ENCODE data around the gene BCL2L12. TPM values are rescaled to one million over a fixed set of nuclear protein-coding genes. Genes with fewer than 3 reads are reported as not detected.

The BCL2L12 gene
- total RNA-seq, 5 donors from 2014 or later (not counting 1 experiment from before 2014, with no cell fraction given) = 15.6 to 26.6 (median 24.1) TPM

DNA sequence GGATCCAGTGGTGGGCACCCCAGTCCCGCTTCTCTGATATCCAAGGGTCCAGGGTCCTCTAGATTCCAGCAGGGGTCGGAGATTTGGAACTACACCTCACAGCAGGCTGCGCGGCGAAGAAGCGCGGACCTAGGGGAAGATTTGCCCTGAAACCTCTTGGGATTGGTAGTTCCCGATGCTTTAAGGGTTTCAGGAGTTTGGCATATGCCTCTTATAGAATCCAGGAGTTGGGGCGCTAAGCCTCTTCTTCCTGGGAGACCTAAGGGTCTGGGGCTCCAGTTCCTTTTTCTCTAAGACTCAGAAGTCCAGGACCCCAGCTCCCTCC lies 349 bp downstream of the BCL2L12 start:
- no peaks in the 10 kb centered on the region for H3K9me3 ChIP-seq
- peak in 2 of 4 experiments; percentile 0 to 13 for ATAC-seq (replicated peaks in 1 of 4)
- no peaks in the 10 kb centered on the region for H3K27me3 ChIP-seq (replicated peaks in 1 of 2; ENCODE audit: control insufficient read depth in 2 of 2, extremely low read depth in 1 of 2, insufficient read depth in 2 of 2, low read length in 1 of 2)
- H3K4me3 Mint-ChIP-seq = peak overlapping the region; percentile 93 to 100 (median 99)
- no peaks in the 10 kb centered on the region for H3K27me3 Mint-ChIP-seq
- peaks cover 4 to 43% of the 10 kb centered on the region in 2 experiments for H3K4me1 ChIP-seq (ENCODE audit: control insufficient read depth in 1 of 2, extremely low read depth in 1 of 2, insufficient read depth in 2 of 2, low read length in 2 of 2)
- peaks cover 7 to 26% of the 10 kb centered on the region in 2 donors for H3K36me3 ChIP-seq (ENCODE audit: control insufficient read depth in 2 of 2, extremely low read depth in 1 of 2, insufficient read depth in 1 of 2, low read length in 1 of 2)
- peak in 1 of 35 experiments; percentile 14 for DNase-seq
- peaks cover 35 to 48% (median 37%) of the 10 kb centered on the region in 3 donors for H3K4me1 Mint-ChIP-seq
- ChIA-PET CTCF (interaction anchor here in 1 of 2 donors (1.0 to 3.2 kb wide), 4 partner anchors 11 to 26 kb away, joined by 3 to 30 read pairs (median 5); partner anchors contain the start of genes RRAS and SCAF1), POLR2A (no interaction called here)
- peaks cover 4% of the 10 kb centered on the region for H3K36me3 Mint-ChIP-seq
- 0% methylated on average over 2 of the region's 9 CpGs for WGBS (ENCODE audit: insufficient coverage)
- peak overlapping the region; percentile 93 for H3K4me3 ChIP-seq (ENCODE audit: control insufficient read depth in 1 of 2, extremely low read depth in 1 of 2, low read length in 1 of 2)
- peak overlapping the region; percentile 78 for H3K27ac ChIP-seq (ENCODE audit: low read length)
- H3K9me3 Mint-ChIP-seq = no peaks in the 10 kb centered on the region
- H3K27ac Mint-ChIP-seq = peak overlapping the region; percentile 100

DNA sequence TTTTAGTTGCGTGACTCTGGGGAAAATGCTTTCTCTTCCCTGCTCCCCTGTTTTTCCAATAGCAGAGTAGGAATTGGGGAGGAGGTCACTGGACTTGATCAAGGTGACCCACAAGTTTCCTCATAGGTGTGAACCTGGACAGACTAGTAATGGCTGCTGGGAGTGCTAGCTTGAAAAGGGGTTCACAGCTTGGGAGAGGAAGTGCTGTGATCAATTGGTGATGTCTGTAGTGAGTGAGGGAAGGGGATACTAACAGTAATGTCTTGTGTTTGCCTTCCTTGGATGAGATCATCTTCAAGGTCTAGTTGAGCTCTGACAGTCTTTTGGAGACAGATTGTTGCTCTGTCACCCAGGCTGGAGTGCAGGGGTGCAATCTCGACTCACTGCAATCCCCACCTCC lies 1.7 kb downstream of the BCL2L12 start:
- POLR2A ChIA-PET = no interaction called here
- Histone ChIP-seq H3K27me3 (replicated peaks in 1 of 2; ENCODE audit: control insufficient read depth in 2 of 2, extremely low read depth in 1 of 2, insufficient read depth in 2 of 2, low read length in 1 of 2) (no peaks in the 10 kb centered on the region), H3K9me3 (no peaks in the 10 kb centered on the region), H3K36me3 (ENCODE audit: control insufficient read depth in 2 of 2, extremely low read depth in 1 of 2, insufficient read depth in 1 of 2, low read length in 1 of 2) (peaks cover 11 to 14% of the 10 kb centered on the region in 2 donors), H3K27ac (ENCODE audit: low read length) (no peak overlapping the region), H3K4me3 (ENCODE audit: control insufficient read depth in 1 of 2, extremely low read depth in 1 of 2, low read length in 1 of 2) (no peak overlapping the region), H3K4me1 (ENCODE audit: control insufficient read depth in 1 of 2, extremely low read depth in 1 of 2, insufficient read depth in 2 of 2, low read length in 2 of 2) (peaks cover 4 to 39% of the 10 kb centered on the region in 2 experiments)
- Mint-ChIP-seq H3K27ac (peak overlapping the region in 1 of 2 donors; percentile 55), H3K4me3 (peak overlapping the region; percentile 93 to 100 (median 99)), H3K36me3 (peaks cover 4% of the 10 kb centered on the region), H3K27me3 (no peaks in the 10 kb centered on the region), H3K9me3 (no peaks in the 10 kb centered on the region), H3K4me1 (peaks cover 39 to 48% (median 44%) of the 10 kb centered on the region in 3 donors)
- no peak for ATAC-seq (replicated peaks in 1 of 4)
- WGBS (ENCODE audit: insufficient coverage) = 100% methylated on average over 1 of the region's 2 CpGs
- no peak for DNase-seq
- CTCF ChIA-PET = interaction anchor here in 1 of 2 donors (0.6 to 1.1 kb wide), 2 partner anchors 9 to 13 kb away, joined by 3 to 5 read pairs; partner anchors contain the start of gene PRMT1

DNA sequence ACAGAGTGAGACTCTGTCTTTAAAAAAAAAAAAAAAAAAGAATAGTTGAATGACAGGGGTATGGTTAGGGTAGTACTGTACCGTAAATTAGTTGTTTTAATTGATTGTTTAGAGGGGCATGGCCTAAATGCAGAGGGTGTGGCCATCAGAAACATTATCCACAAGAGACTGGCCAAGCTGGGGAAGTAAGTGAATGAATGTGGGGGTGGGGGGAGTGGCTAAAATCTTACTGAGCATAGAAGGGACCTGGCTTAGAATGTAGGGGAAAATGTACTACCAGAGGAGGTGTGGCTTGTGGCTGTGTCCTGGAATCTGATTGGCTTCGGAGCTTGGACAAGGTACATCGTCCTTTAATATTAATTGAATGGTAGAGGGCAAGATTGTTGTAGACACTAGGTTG lies 3.8 kb downstream of the BCL2L12 start:
- ATAC-seq (replicated peaks in 1 of 4) = no peak
- H3K4me3 Mint-ChIP-seq = no peak overlapping the region
- no peak overlapping the region for H3K27ac Mint-ChIP-seq
- ChIA-PET POLR2A (no interaction called here), CTCF (no interaction called here)
- H3K4me1 Mint-ChIP-seq = peaks cover 20 to 35% (median 34%) of the 10 kb centered on the region in 3 donors
- no peak for DNase-seq
- no peaks in the 10 kb centered on the region for H3K27me3 ChIP-seq (replicated peaks in 1 of 2; ENCODE audit: control insufficient read depth in 2 of 2, extremely low read depth in 1 of 2, insufficient read depth in 2 of 2, low read length in 1 of 2)
- H3K36me3 Mint-ChIP-seq = peaks cover 4% of the 10 kb centered on the region
- H3K36me3 ChIP-seq (ENCODE audit: control insufficient read depth in 2 of 2, extremely low read depth in 1 of 2, insufficient read depth in 1 of 2, low read length in 1 of 2) = peaks cover 4% of the 10 kb centered on the region in 2 donors
- no peaks in the 10 kb centered on the region for H3K27me3 Mint-ChIP-seq
- no peaks in the 10 kb centered on the region for H3K9me3 ChIP-seq
- 97% methylated on average over 3 of the region's 3 CpGs for WGBS (ENCODE audit: insufficient coverage)
- H3K4me3 ChIP-seq (ENCODE audit: control insufficient read depth in 1 of 2, extremely low read depth in 1 of 2, low read length in 1 of 2) = no peak overlapping the region
- no peaks in the 10 kb centered on the region for H3K9me3 Mint-ChIP-seq
- H3K27ac ChIP-seq (ENCODE audit: low read length) = no peak overlapping the region
- peaks cover 4 to 21% of the 10 kb centered on the region in 2 experiments for H3K4me1 ChIP-seq (ENCODE audit: control insufficient read depth in 1 of 2, extremely low read depth in 1 of 2, insufficient read depth in 2 of 2, low read length in 2 of 2)

DNA sequence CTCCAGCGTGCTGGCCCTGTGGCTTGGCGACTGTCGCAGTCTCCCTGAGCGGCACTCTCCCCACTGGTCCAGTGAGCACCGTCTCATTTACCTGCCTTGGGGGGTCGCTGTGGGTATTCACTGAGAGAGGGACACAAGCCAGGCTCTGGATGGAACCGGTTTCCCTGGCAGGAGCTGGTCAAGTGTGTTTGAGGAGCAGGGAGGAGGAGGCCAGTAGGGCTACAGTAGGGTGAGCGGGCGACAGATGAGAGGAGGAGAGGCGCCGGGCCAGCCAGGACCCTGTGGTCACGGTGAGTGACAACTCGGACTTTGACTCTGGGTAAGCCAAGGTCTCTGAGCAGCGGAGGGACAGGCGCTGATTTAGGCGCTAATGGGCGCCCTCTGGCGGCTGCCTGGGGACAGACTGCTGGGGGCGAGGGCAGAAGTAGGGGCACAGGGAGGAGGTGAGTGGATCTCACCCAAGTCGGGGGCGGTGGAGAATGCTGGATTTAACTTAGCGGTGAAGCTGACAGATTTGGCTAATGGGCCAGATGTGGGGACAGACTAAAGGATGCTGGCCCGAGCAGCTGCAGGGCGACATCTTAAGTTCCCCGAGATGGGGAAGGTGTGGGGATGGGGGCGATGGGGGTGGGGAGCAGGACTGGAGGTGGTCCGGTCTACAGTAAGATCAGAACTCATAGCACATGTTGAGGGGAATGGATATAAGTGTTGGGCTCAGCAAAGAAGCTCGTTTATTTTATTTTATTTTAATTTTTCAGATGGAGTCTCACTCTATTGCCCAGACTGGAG lies 6.6 kb downstream of the BCL2L12 start:
- CTCF ChIA-PET = interaction anchor here (0.6 to 1.5 kb wide), 2 partner anchors 166 to 167 kb away, joined by 4 to 6 read pairs; no protein-coding TSS in a partner anchor
- Histone ChIP-seq H3K9me3 (no peaks in the 10 kb centered on the region), H3K4me3 (ENCODE audit: control insufficient read depth in 1 of 2, extremely low read depth in 1 of 2, low read length in 1 of 2) (no peak overlapping the region), H3K36me3 (ENCODE audit: control insufficient read depth in 2 of 2, extremely low read depth in 1 of 2, insufficient read depth in 1 of 2, low read length in 1 of 2) (peaks cover 4% of the 10 kb centered on the region in 2 donors), H3K27me3 (replicated peaks in 1 of 2; ENCODE audit: control insufficient read depth in 2 of 2, extremely low read depth in 1 of 2, insufficient read depth in 2 of 2, low read length in 1 of 2) (no peaks in the 10 kb centered on the region), H3K4me1 (ENCODE audit: control insufficient read depth in 1 of 2, extremely low read depth in 1 of 2, insufficient read depth in 2 of 2, low read length in 2 of 2) (peaks cover 0 to 16% of the 10 kb centered on the region in 2 experiments), H3K27ac (ENCODE audit: low read length) (no peak overlapping the region)
- no peaks in the 10 kb centered on the region for H3K9me3 Mint-ChIP-seq
- no peak for ATAC-seq (replicated peaks in 1 of 4)
- 40% methylated on average over 26 of the region's 28 CpGs for WGBS (ENCODE audit: insufficient coverage)
- POLR2A ChIA-PET = no interaction called here
- H3K27me3 Mint-ChIP-seq = no peaks in the 10 kb centered on the region
- H3K27ac Mint-ChIP-seq = peak overlapping the region; percentile 29 to 48
- H3K4me1 Mint-ChIP-seq = peaks cover 17 to 23% (median 22%) of the 10 kb centered on the region in 3 donors
- H3K4me3 Mint-ChIP-seq = no peak overlapping the region
- peak in 34 of 35 experiments; percentile 42 to 83 (median 67) for DNase-seq
- peaks cover 4% of the 10 kb centered on the region for H3K36me3 Mint-ChIP-seq

DNA sequence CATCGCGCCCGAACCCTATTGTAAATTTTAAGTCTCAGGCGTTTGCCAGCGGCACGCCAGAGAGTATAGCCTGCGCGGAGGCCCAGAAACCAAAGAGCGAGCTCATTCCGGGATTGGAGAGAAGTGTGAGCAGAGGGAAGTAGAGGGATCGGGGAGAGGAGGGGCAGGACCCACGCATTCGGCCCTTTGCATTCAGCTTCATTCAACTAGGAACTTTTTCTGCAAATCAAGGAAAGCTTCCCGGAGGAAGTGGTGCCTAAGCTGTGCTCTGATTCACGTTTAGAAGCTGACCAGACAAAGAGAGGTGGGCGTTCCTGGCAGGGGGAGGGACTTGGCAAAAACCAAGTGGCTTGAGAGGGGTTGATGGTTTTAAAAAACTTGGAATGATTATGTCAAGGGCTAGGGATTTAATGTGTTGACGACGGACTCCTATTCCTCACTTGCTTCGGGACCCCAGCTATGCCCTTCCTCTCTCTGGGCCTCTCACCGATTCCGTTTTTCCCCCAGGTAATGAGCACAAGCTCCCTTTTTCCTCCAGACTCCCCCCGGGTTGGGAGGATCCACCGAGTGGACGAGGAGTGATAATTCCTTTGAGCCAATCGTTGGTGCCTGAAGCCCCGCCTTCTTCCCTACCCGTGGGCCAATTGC lies 10.5 kb downstream of the BCL2L12 start:
- Histone ChIP-seq H3K9me3 (no peaks in the 10 kb centered on the region), H3K27ac (ENCODE audit: low read length) (peak overlapping the region; percentile 99), H3K27me3 (replicated peaks in 1 of 2; ENCODE audit: control insufficient read depth in 2 of 2, extremely low read depth in 1 of 2, insufficient read depth in 2 of 2, low read length in 1 of 2) (no peaks in the 10 kb centered on the region), H3K4me1 (ENCODE audit: control insufficient read depth in 1 of 2, extremely low read depth in 1 of 2, insufficient read depth in 2 of 2, low read length in 2 of 2) (peaks cover 4 to 51% of the 10 kb centered on the region in 2 experiments), H3K36me3 (ENCODE audit: control insufficient read depth in 2 of 2, extremely low read depth in 1 of 2, insufficient read depth in 1 of 2, low read length in 1 of 2) (peaks cover 4% of the 10 kb centered on the region in 2 donors), H3K4me3 (ENCODE audit: control insufficient read depth in 1 of 2, extremely low read depth in 1 of 2, low read length in 1 of 2) (peak overlapping the region; percentile 88 to 97)
- WGBS (ENCODE audit: insufficient coverage) = 8% methylated on average over 20 of the region's 27 CpGs
- ATAC-seq (replicated peaks in 1 of 4) = peak in 1 of 4 experiments; percentile 4
- Mint-ChIP-seq H3K27me3 (no peaks in the 10 kb centered on the region), H3K27ac (peak overlapping the region; percentile 97 to 100), H3K9me3 (no peaks in the 10 kb centered on the region), H3K4me1 (peaks cover 36 to 51% (median 43%) of the 10 kb centered on the region in 3 donors), H3K36me3 (peaks cover 5% of the 10 kb centered on the region), H3K4me3 (peak overlapping the region; percentile 94 to 100 (median 97))
- ChIA-PET POLR2A (interaction anchor here in 1 of 2 donors (0.5 to 1.9 kb wide), 4 partner anchors 12 to 149 kb away, joined by 4 to 10 read pairs (median 6); partner anchors contain the start of genes RCN3 and RRAS), CTCF (interaction anchor here (0.5 to 3.4 kb wide), 18 partner anchors 8 to 1066 kb away, joined by 3 to 26 read pairs (median 4); partner anchors contain the start of genes GYS1 (in 1 of the 2), NOSIP (in 1 of the 2), RRAS (in 1 of the 2) and RUVBL2 (in 1 of the 2))
- DNase-seq = peak in 15 of 35 experiments; percentile 16 to 60 (median 37)

Measured in T-cell (primary cell).